ENCODE results near the gene PTPRD.

PTPRD gene

DNA sequence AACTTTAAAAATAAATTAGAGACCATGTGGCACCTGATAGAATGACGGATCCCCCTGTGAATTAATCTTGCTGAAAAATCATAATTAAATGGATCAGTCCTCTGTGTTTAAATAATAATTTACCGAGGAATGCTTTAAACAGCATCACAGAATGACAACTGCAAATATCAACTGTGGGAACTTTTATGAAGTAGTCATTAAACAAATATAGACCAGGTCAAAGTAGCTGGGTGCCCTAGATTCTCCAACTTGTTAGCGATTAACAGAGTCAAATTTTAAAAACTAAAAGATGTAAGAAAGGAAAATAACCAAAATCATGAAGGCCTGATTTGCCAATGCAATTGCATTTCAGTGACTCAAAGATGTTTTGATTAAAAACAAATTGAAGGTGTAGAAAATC, 933.4 kb downstream of the PTPRD start:
- TF ChIP-seq, protein P1, sequence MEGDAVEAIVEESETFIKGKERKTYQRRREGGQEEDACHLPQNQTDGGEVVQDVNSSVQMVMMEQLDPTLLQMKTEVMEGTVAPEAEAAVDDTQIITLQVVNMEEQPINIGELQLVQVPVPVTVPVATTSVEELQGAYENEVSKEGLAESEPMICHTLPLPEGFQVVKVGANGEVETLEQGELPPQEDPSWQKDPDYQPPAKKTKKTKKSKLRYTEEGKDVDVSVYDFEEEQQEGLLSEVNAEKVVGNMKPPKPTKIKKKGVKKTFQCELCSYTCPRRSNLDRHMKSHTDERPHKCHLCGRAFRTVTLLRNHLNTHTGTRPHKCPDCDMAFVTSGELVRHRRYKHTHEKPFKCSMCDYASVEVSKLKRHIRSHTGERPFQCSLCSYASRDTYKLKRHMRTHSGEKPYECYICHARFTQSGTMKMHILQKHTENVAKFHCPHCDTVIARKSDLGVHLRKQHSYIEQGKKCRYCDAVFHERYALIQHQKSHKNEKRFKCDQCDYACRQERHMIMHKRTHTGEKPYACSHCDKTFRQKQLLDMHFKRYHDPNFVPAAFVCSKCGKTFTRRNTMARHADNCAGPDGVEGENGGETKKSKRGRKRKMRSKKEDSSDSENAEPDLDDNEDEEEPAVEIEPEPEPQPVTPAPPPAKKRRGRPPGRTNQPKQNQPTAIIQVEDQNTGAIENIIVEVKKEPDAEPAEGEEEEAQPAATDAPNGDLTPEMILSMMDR (IDR thresholded peaks at IDR 0.05; ENCODE audit: control extremely low read depth, extremely low read depth, low read depth, missing control alignments), result no peak
- ChIA-PET CTCF (no interaction called here), POLR2A (no interaction called here)
- DNase-seq (ENCODE audit: extremely low spot score), result no peak

DNA sequence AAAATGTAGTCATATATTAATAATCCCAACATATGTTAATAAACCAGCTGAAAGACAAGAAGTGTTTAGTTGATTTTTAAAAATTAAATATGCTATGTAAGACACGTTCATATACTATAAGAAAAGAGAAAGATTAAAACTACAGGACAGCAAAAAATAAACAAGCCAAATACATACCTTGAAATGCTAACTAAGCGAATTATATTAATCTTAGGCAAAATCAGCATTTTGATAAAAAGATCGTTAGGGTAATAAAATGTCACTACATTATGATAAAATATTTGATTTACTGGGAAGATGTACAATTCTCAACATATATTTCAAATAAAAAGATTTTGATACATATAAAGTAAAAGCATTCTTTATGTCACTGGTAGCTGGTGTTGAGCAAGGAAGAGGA, 938.3 kb downstream of the PTPRD start:
- ChIA-PET CTCF (no interaction called here), POLR2A (no interaction called here)
- DNase-seq (ENCODE audit: extremely low spot score), result no peak
- TF ChIP-seq, protein P1 (IDR thresholded peaks at IDR 0.05; ENCODE audit: control extremely low read depth, extremely low read depth, low read depth, missing control alignments), result no peak

DNA sequence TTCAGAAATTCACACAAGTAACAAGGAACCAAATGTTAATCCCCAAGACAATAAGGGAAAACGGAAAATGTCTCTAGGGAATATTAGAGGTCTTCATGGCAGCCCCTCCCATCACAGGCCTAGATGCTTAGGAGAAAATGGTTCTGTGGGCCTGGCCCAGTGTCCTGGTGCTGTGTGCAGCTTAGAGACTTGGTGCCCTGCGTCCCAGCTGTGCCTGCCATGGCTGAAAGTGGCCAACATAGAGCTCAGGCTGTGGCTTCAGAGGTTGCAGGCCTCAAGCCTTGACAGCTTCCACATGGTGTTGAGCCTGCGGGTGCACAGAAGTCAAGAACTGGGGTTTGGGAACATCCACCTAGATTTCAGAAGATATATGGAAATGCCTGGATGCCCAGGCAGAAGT, 942.3 kb downstream of the PTPRD start:
- TF ChIP-seq, protein P1 (IDR thresholded peaks at IDR 0.05; ENCODE audit: control extremely low read depth, extremely low read depth, low read depth, missing control alignments), result no peak
- POLR2A ChIA-PET, result no interaction called here
- DNase-seq (ENCODE audit: extremely low spot score), result no peak
- CTCF ChIA-PET, result interaction anchor here (0.9 kb wide), 1 partner anchor 273 kb away, joined by 3 read pairs; no protein-coding TSS in a partner anchor

DNA sequence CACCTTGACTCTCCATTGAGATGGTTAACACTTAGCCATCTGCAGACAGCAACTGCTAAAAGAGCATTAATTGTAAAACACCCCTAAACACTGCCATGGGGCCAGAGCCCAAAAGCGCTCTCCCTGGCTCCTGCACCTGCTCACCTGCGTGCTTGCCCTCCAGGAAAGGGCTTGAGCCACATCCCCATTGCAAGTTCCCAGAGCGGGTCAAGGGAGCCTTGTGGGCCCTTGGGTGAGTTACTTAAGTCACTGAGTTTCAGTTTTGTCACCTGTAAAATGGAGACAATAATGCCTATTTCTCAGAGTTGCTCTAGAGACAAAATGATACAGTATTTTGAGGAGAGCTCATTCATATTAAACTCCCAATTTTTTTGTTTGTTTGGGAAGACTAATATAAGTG, 967.8 kb downstream of the PTPRD start:
- DNase-seq (ENCODE audit: extremely low spot score), result no peak
- TF ChIP-seq, protein P1 (IDR thresholded peaks at IDR 0.05; ENCODE audit: control extremely low read depth, extremely low read depth, low read depth, missing control alignments), result no peak
- POLR2A ChIA-PET, result no interaction called here
- CTCF ChIA-PET, result interaction anchor here (1.0 kb wide), 1 partner anchor 15 kb away, joined by 3 read pairs; no protein-coding TSS in a partner anchor

DNA sequence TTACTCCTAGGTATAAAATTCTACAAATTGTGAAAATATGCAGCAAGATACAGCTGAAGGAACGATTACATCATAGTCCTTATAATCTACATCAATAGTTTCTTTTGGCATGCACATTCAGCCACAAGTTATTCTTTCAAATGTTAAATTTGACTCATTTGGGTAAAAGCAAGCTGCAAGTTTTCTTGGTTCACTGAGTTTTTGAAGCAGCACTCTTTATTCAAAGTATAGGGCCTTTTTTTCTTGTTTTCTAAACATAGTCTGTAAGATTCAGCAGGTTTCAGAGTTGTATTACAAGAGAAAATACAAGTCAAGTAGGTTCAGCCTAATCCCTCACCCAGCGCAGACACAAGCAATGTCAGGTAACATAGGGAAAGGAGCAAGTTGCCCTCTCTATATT, 981.5 kb downstream of the PTPRD start:
- ChIA-PET CTCF (no interaction called here), POLR2A (no interaction called here)
- no peak for DNase-seq (ENCODE audit: extremely low spot score)
- TF ChIP-seq, protein P1 (IDR thresholded peaks at IDR 0.05; ENCODE audit: control extremely low read depth, extremely low read depth, low read depth, missing control alignments), result no peak

DNA sequence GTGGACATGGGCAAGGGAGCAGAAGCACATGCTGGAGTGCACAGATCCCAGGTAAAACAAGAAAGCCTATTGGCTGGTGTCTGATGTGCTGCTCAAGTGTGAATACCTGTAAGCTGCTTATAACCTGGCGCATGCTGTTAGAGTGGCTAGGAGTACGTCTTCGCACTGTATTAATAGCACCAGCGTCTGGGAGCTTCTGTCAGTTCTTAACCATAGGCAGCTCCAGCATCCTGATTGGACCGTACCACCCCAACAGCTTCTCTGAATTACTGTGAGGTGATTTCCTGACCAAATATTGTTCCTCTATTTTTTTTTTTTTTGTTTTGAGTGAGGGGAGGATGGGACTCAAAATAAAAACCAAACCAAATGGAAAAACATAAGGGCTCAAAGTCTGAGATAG, 987.6 kb downstream of the PTPRD start:
- no peak for DNase-seq (ENCODE audit: extremely low spot score)
- TF ChIP-seq, protein P1 (IDR thresholded peaks at IDR 0.05; ENCODE audit: control extremely low read depth, extremely low read depth, low read depth, missing control alignments), result no peak
- POLR2A ChIA-PET, result no interaction called here
- CTCF ChIA-PET, result interaction anchor here (1.0 kb wide), 1 partner anchor 9 kb away, joined by 3 read pairs; no protein-coding TSS in a partner anchor

DNA sequence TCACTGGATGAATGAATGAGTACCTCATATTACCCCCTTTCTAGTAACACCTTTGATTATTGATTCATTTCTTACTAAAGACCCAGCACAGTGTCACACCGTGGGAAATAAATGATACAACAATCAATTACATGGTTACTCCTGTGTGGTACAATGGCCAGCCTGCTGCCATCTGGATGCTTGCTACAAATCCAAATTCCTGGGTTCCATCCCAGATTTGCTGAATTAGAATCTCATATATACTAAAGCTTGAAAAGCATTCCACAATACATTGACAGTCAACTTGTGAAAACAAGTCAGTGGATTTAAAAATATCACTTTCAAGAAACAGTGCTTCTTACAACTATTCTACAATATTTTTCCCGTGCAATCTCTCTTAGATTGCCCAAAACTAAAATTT, 989.3 kb downstream of the PTPRD start:
- TF ChIP-seq, protein P1 (IDR thresholded peaks at IDR 0.05; ENCODE audit: control extremely low read depth, extremely low read depth, low read depth, missing control alignments), result no peak
- CTCF ChIA-PET, result no interaction called here
- POLR2A ChIA-PET, result no interaction called here

More for the DNA sequence above, 989.3 kb downstream of the PTPRD start:
- no peak for DNase-seq (ENCODE audit: extremely low spot score)
